Measurements from ENCODE around the gene SBK2. TPM values are rescaled to one million over a fixed set of nuclear protein-coding genes. Genes with fewer than 3 reads are reported as not detected.

Gene SBK2
- total RNA-seq, 1 experiment from 2014 or later: 5.2 TPM

- ATAC-seq: no peak
- H3K4me1 Mint-ChIP-seq: peaks cover 26% of the 10 kb centered on the region
- H3K36me3 Mint-ChIP-seq: no peaks in the 10 kb centered on the region
- ChIA-PET POLR2A (interaction anchor here (0.6 kb wide), 1 partner anchor 87 kb away, joined by 3 read pairs; no protein-coding TSS in a partner anchor), CTCF (no interaction called here)
- H3K27me3 Mint-ChIP-seq (ENCODE audit: low read depth): peaks cover 6% of the 10 kb centered on the region; the same call in 1 of the 2 replicates
- no peak overlapping the region for H3K4me3 Mint-ChIP-seq
- no peak for DNase-seq (ENCODE audit: low spot score)
- TF ChIP-seq ZNF423 (CRISPR knock-in tag; IDR thresholded peaks at IDR 0.05) (no peak), GABPB1 (CRISPR knock-in tag; IDR thresholded peaks at IDR 0.05) (no peak), IRF1 (CRISPR knock-in tag; IDR thresholded peaks at IDR 0.05) (no peak), RELA (CRISPR knock-in tag; IDR thresholded peaks at IDR 0.05; ENCODE audit: borderline replicate concordance) (no peak), ARID4B (CRISPR knock-in tag; IDR thresholded peaks at IDR 0.05; ENCODE audit: borderline replicate concordance) (no peak), ESRRA (CRISPR knock-in tag; IDR thresholded peaks at IDR 0.05; ENCODE audit: borderline replicate concordance) (no peak), MYBL2 (CRISPR knock-in tag; IDR thresholded peaks at IDR 0.05) (no peak), SOX15 (CRISPR knock-in tag; IDR thresholded peaks at IDR 0.05) (no peak), ZNF671 (CRISPR knock-in tag; IDR thresholded peaks at IDR 0.05) (no peak)
- TF ChIP-seq, protein P1, sequence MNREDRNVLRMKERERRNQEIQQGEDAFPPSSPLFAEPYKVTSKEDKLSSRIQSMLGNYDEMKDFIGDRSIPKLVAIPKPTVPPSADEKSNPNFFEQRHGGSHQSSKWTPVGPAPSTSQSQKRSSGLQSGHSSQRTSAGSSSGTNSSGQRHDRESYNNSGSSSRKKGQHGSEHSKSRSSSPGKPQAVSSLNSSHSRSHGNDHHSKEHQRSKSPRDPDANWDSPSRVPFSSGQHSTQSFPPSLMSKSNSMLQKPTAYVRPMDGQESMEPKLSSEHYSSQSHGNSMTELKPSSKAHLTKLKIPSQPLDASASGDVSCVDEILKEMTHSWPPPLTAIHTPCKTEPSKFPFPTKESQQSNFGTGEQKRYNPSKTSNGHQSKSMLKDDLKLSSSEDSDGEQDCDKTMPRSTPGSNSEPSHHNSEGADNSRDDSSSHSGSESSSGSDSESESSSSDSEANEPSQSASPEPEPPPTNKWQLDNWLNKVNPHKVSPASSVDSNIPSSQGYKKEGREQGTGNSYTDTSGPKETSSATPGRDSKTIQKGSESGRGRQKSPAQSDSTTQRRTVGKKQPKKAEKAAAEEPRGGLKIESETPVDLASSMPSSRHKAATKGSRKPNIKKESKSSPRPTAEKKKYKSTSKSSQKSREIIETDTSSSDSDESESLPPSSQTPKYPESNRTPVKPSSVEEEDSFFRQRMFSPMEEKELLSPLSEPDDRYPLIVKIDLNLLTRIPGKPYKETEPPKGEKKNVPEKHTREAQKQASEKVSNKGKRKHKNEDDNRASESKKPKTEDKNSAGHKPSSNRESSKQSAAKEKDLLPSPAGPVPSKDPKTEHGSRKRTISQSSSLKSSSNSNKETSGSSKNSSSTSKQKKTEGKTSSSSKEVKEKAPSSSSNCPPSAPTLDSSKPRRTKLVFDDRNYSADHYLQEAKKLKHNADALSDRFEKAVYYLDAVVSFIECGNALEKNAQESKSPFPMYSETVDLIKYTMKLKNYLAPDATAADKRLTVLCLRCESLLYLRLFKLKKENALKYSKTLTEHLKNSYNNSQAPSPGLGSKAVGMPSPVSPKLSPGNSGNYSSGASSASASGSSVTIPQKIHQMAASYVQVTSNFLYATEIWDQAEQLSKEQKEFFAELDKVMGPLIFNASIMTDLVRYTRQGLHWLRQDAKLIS (CRISPR knock-in tag; IDR thresholded peaks at IDR 0.05; ENCODE audit: borderline replicate concordance): no peak
- H3K9me3 Mint-ChIP-seq: peaks cover 14% of the 10 kb centered on the region
- H3K27ac Mint-ChIP-seq: no peak overlapping the region
These were observed 8.0 kb upstream of the SBK2 start for GRCh38 chr19:55544776-55545439.

DNA sequence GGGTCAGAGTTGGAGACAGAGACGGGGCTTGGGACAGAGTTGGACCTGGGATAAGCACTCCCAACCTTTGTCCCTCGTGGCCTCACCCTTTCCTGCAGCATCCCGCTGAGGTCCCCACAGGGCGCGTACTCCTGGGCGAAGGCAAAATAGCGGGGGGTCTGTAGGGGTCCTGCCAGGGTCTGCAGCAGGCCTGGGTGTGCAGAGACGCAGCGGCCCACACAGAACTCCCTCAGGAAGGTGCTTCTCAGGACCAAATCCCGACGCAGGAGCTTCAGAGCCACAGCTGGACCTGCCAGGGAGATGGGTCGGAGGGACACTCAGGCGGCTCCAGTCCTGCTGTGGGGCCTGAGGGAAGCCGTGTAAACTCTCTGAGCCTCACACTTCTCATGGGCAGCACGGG lies 7.1 kb upstream of the SBK2 start:
- H3K36me3 Mint-ChIP-seq: no peaks in the 10 kb centered on the region
- H3K4me3 Mint-ChIP-seq: no peak overlapping the region
- ATAC-seq (no peak), DNase-seq (ENCODE audit: low spot score) (no peak)
- H3K27me3 Mint-ChIP-seq (ENCODE audit: low read depth): peaks cover 7% of the 10 kb centered on the region
- H3K4me1 Mint-ChIP-seq: peaks cover 27% of the 10 kb centered on the region
- H3K27ac Mint-ChIP-seq: no peak overlapping the region
- ChIA-PET CTCF (no interaction called here), POLR2A (interaction anchor here (0.6 kb wide), 1 partner anchor 88 kb away, joined by 3 read pairs; no protein-coding TSS in a partner anchor)
- no peak for TF ChIP-seq FOXJ3 (CRISPR knock-in tag; IDR thresholded peaks at IDR 0.05; ENCODE audit: borderline replicate concordance)
- TF ChIP-seq ATF1 (CRISPR knock-in tag; IDR thresholded peaks at IDR 0.05): no peak
- TF ChIP-seq GTF2I (CRISPR knock-in tag; conservative IDR thresholded peaks at IDR 0.05): no peak
- TF ChIP-seq FOXP1 (CRISPR knock-in tag; IDR thresholded peaks at IDR 0.05; ENCODE audit: borderline replicate concordance): no peak
- no peak for TF ChIP-seq ETV6 (CRISPR knock-in tag; IDR thresholded peaks at IDR 0.05)
- TF ChIP-seq CBFB (CRISPR knock-in tag; IDR thresholded peaks at IDR 0.05; ENCODE audit: low read depth): no peak
- H3K9me3 Mint-ChIP-seq: peaks cover 14% of the 10 kb centered on the region
